Neural cell (in vitro differentiated cells): ENCODE results near the gene ELMOD1. TPM values are rescaled to one million over a fixed set of nuclear protein-coding genes. Genes with fewer than 3 reads are reported as not detected.

Experiments used
- H2AFZ ChIP-seq: fragments of 200-600, 300-800 bp; sonication (generic), shearing (Covaris generic); 2 replicates; pipeline ENCODE4 v1.6.0; 2014; ENCODE audit warnings: low read depth, mild to moderate bottlenecking, antibody characterized with exemption, low read length, moderate library complexity
- H3F3A ChIP-seq: fragments of 200-600 bp; shearing (Covaris generic); 2 replicates; pipeline ENCODE4 v1.6.1; 2016; ENCODE audit warnings: mild to moderate bottlenecking, moderate library complexity, mixed read lengths, antibody characterized with exemption, low read length; ENCODE audit not compliant: insufficient read depth, poor library complexity, severe bottlenecking
- H3K27ac ChIP-seq: fragments of 200-600, 300-800 bp; sonication (generic), shearing (Covaris generic); 2 replicates; pipeline ENCODE4 v1.5.1; 2014; ENCODE audit warnings: mild to moderate bottlenecking, low read length, moderate library complexity
- H3K27me3 ChIP-seq: fragments of 300-800, 200-600 bp; sonication (generic), shearing (Covaris generic); 2 replicates; pipeline ENCODE4 v1.6.0; 2014; ENCODE audit warnings: mild to moderate bottlenecking, low read depth, low read length, moderate library complexity; ENCODE audit not compliant: insufficient read depth
- H3K36me3 ChIP-seq: fragments of 300-800, 200-600 bp; sonication (generic), shearing (Covaris generic); 2 replicates; pipeline ENCODE4 v1.5.1; 2014; ENCODE audit warnings: mild to moderate bottlenecking, antibody characterized with exemption, low read length, moderate library complexity; ENCODE audit not compliant: insufficient read depth
- H3K4me2 ChIP-seq: fragments of 300-800, 200-600 bp; sonication (generic), shearing (Covaris generic); 2 replicates; pipeline ENCODE4 v1.6.0; 2014; ENCODE audit warnings: mild to moderate bottlenecking, low read length
- H3K4me3 ChIP-seq: fragments of 300-800, 200-600 bp; sonication (generic), shearing (Covaris generic); 2 replicates; pipeline ENCODE4 v1.5.1; 2014; ENCODE audit warnings: mild to moderate bottlenecking, low read length, moderate library complexity
- H3K79me2 ChIP-seq: fragments of 200-600 bp; shearing (Covaris generic); replicated peaks from 2 replicates; pipeline ENCODE4 v1.6.0; 2014; ENCODE audit warnings: mild to moderate bottlenecking, low read length, moderate library complexity; ENCODE audit not compliant: insufficient read depth
- H3K9ac ChIP-seq: fragments of 300-800, 200-600 bp; sonication (generic), shearing (Covaris generic); 2 replicates; pipeline ENCODE4 v1.6.1; 2016; ENCODE audit warnings: mild to moderate bottlenecking, low read length, mixed read lengths
- H3K9me2 ChIP-seq: fragments of 200-600 bp; shearing (Covaris generic); 2 replicates; pipeline ENCODE4 v1.6.1; 2016; ENCODE audit warnings: mild to moderate bottlenecking, low read length, mixed read lengths; ENCODE audit not compliant: insufficient read depth
- H3K9me3 ChIP-seq: fragments of 200-600, 300-800 bp; sonication (generic), shearing (Covaris generic); 2 replicates; pipeline ENCODE4 v1.6.1; 2016; ENCODE audit warnings: mild to moderate bottlenecking, mixed run types, low read length, moderate library complexity, mixed read lengths
- H4K20me1 ChIP-seq: fragments of 200-600 bp; shearing (Covaris generic); 2 replicates; pipeline ENCODE4 v1.6.1; 2016; ENCODE audit warnings: mild to moderate bottlenecking, mixed run types; ENCODE audit not compliant: insufficient read depth
- EP300 ChIP-seq: fragments of 450-650 bp; conservative IDR thresholded peaks from 2 replicates; pipeline ENCODE4 v1.6.1; 2014; ENCODE audit warnings: antibody characterized with exemption, mild to moderate bottlenecking, moderate library complexity; ENCODE audit not compliant: poor library complexity, severe bottlenecking
- EZH2 ChIP-seq: fragments of 200-600, 300-800 bp; shearing (Covaris generic), sonication (generic); IDR thresholded peaks from 2 replicates; pipeline ENCODE4 v1.6.1; 2014; ENCODE audit warnings: antibody characterized with exemption, low read length, borderline replicate concordance, mild to moderate bottlenecking; ENCODE audit not compliant: insufficient read depth, poor library complexity, severe bottlenecking
- MXI1 ChIP-seq: fragments of 450-650 bp; conservative IDR thresholded peaks from 2 replicates; pipeline ENCODE4 v1.6.1; 2014; ENCODE audit warnings: antibody characterized with exemption, mild to moderate bottlenecking; ENCODE audit not compliant: poor library complexity, severe bottlenecking
- POLR2AphosphoS5 ChIP-seq: IDR thresholded peaks from 2 replicates; pipeline ENCODE4 v1.6.1; 2012
- RAD21 ChIP-seq: fragments of 450-650 bp; conservative IDR thresholded peaks from 2 replicates; pipeline ENCODE4 v1.6.1; 2014; ENCODE audit warnings: antibody characterized with exemption, mild to moderate bottlenecking, moderate library complexity
- SMC3 ChIP-seq: fragments of 450-650 bp; conservative IDR thresholded peaks from 2 replicates; pipeline ENCODE4 v1.6.1; 2014; ENCODE audit warnings: antibody characterized with exemption, mild to moderate bottlenecking, moderate library complexity; ENCODE audit not compliant: poor library complexity
- TAF1 ChIP-seq: IDR thresholded peaks from 2 replicates; pipeline ENCODE4 v1.6.1; 2012; ENCODE audit warnings: low read depth
- polyA plus RNA-seq: library from polyadenylated mRNA; depleted of rRNA; stranded (reverse); fragments of >200 nt; gene quantifications from 2 replicates; pipeline ENCODE4 v1.2.3, GENCODE V29; 2014
- TF ChIP-seq, protein P1 (sequence below): IDR thresholded peaks from 2 replicates; pipeline ENCODE4 v1.6.1; 2012; ENCODE audit warnings: borderline replicate concordance
- TF ChIP-seq, protein P2 (sequence below): fragments of 450-650 bp; IDR thresholded peaks from 2 replicates; pipeline ENCODE4 v1.5.1; 2014; ENCODE audit warnings: antibody characterized with exemption, mild to moderate bottlenecking, moderate library complexity; ENCODE audit not compliant: poor library complexity, severe bottlenecking

Gene ELMOD1
- polyA plus RNA-seq, 1 donor from 2014 or later: 12.5 TPM

GRCh38 chr11:107566569-107566968 is 24.4 kb upstream of the ELMOD1 start:
- Histone ChIP-seq H3K79me2 (no peaks in the 10 kb centered on the region), H3K4me3 (no peak overlapping the region), H3K9me2 (no peaks in the 10 kb centered on the region), H3K4me2 (no peak overlapping the region), H3K36me3 (no peaks in the 10 kb centered on the region), H3K9ac (no peak overlapping the region), H2AFZ (no peak overlapping the region), H3K27ac (no peak overlapping the region), H3F3A (no peaks in the 10 kb centered on the region), H3K27me3 (no peaks in the 10 kb centered on the region), H4K20me1 (no peaks in the 10 kb centered on the region), H3K9me3 (no peaks in the 10 kb centered on the region)
- TF ChIP-seq EP300 (no peak), MXI1 (no peak), RAD21 (no peak), POLR2AphosphoS5 (no peak), SMC3 (no peak), TAF1 (no peak), EZH2 (no peak)
- TF ChIP-seq, protein P1, sequence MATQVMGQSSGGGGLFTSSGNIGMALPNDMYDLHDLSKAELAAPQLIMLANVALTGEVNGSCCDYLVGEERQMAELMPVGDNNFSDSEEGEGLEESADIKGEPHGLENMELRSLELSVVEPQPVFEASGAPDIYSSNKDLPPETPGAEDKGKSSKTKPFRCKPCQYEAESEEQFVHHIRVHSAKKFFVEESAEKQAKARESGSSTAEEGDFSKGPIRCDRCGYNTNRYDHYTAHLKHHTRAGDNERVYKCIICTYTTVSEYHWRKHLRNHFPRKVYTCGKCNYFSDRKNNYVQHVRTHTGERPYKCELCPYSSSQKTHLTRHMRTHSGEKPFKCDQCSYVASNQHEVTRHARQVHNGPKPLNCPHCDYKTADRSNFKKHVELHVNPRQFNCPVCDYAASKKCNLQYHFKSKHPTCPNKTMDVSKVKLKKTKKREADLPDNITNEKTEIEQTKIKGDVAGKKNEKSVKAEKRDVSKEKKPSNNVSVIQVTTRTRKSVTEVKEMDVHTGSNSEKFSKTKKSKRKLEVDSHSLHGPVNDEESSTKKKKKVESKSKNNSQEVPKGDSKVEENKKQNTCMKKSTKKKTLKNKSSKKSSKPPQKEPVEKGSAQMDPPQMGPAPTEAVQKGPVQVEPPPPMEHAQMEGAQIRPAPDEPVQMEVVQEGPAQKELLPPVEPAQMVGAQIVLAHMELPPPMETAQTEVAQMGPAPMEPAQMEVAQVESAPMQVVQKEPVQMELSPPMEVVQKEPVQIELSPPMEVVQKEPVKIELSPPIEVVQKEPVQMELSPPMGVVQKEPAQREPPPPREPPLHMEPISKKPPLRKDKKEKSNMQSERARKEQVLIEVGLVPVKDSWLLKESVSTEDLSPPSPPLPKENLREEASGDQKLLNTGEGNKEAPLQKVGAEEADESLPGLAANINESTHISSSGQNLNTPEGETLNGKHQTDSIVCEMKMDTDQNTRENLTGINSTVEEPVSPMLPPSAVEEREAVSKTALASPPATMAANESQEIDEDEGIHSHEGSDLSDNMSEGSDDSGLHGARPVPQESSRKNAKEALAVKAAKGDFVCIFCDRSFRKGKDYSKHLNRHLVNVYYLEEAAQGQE: no peak
- TF ChIP-seq, protein P2, sequence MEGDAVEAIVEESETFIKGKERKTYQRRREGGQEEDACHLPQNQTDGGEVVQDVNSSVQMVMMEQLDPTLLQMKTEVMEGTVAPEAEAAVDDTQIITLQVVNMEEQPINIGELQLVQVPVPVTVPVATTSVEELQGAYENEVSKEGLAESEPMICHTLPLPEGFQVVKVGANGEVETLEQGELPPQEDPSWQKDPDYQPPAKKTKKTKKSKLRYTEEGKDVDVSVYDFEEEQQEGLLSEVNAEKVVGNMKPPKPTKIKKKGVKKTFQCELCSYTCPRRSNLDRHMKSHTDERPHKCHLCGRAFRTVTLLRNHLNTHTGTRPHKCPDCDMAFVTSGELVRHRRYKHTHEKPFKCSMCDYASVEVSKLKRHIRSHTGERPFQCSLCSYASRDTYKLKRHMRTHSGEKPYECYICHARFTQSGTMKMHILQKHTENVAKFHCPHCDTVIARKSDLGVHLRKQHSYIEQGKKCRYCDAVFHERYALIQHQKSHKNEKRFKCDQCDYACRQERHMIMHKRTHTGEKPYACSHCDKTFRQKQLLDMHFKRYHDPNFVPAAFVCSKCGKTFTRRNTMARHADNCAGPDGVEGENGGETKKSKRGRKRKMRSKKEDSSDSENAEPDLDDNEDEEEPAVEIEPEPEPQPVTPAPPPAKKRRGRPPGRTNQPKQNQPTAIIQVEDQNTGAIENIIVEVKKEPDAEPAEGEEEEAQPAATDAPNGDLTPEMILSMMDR: no peak

DNA sequence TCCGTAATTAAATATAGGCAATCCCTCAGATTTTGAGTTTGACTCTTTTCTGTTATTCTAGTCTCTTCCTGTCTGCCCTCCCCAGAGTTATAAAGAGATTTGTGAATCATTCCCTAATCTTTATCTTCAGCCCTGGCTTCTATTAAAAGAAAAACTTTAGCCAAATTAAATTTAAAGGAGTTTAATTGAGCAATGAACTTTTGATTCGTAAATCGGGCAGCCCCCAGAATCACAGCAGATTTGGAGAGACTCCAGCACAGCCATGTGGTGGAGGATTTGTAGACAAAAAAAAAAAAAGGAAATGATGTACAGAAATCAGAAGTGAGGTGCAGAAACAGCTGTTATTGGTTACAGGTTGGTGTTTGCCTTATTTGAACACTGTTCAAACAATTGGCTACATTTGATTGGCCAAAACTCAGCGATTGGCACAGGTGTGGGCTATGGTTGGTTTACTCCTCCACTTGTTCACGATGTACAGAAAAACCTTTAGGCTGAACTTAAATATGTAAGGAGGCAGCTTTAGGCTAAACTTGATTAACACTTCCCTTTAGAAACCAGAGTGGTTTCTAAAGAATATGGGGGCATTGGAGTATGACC is 23.1 kb upstream of the ELMOD1 start:
- no peaks in the 10 kb centered on the region for H3K9me3 ChIP-seq
- H3K36me3 ChIP-seq: no peaks in the 10 kb centered on the region
- no peak overlapping the region for H3K27ac ChIP-seq
- no peaks in the 10 kb centered on the region for H3K9me2 ChIP-seq
- H3K27me3 ChIP-seq: no peaks in the 10 kb centered on the region
- no peak overlapping the region for H3K4me3 ChIP-seq
- no peak overlapping the region for H2AFZ ChIP-seq
- no peaks in the 10 kb centered on the region for H3F3A ChIP-seq
- no peaks in the 10 kb centered on the region for H3K79me2 ChIP-seq
- H3K9ac ChIP-seq: no peak overlapping the region
- no peaks in the 10 kb centered on the region for H4K20me1 ChIP-seq
- H3K4me2 ChIP-seq: no peak overlapping the region
- TF ChIP-seq RAD21: no peak
- TF ChIP-seq EP300: no peak
- TF ChIP-seq POLR2AphosphoS5: no peak
- no peak for TF ChIP-seq TAF1
- TF ChIP-seq MXI1: no peak
- TF ChIP-seq EZH2: no peak
- no peak for TF ChIP-seq SMC3

GRCh38 chr11:107570015-107570414 is 20.9 kb upstream of the ELMOD1 start:
- H3F3A ChIP-seq: no peaks in the 10 kb centered on the region
- H3K4me2 ChIP-seq: no peak overlapping the region
- no peaks in the 10 kb centered on the region for H4K20me1 ChIP-seq
- H3K4me3 ChIP-seq: no peak overlapping the region
- no peak overlapping the region for H2AFZ ChIP-seq
- no peak overlapping the region for H3K9ac ChIP-seq
- H3K36me3 ChIP-seq: no peaks in the 10 kb centered on the region
- TF ChIP-seq, protein P1: no peak
- TF ChIP-seq, protein P2: no peak
- TF ChIP-seq RAD21 (no peak), SMC3 (no peak), EZH2 (no peak), EP300 (no peak), MXI1 (no peak), TAF1 (no peak), POLR2AphosphoS5 (no peak)
- no peak overlapping the region for H3K27ac ChIP-seq
- H3K9me2 ChIP-seq: no peaks in the 10 kb centered on the region
- H3K9me3 ChIP-seq: no peaks in the 10 kb centered on the region
- H3K27me3 ChIP-seq: no peaks in the 10 kb centered on the region
- no peaks in the 10 kb centered on the region for H3K79me2 ChIP-seq
